Measurements from ENCODE around the gene OCA2. TPM values are rescaled to one million over a fixed set of nuclear protein-coding genes. Genes with fewer than 3 reads are reported as not detected.
"Not testable (repeated sequence)": the region's sequence is repeated elsewhere in the genome, so short reads cannot be mapped to it uniquely, and the experiment has no call there.

The OCA2 gene
- total RNA-seq, 2 experiments from 2014 or later, result not detected

GRCh38 chr15:27742751-27743477 is 356.2 kb downstream of the OCA2 start:
- H3K4me3 Mint-ChIP-seq, result no peak overlapping the region
- ChIA-PET CTCF (no interaction called here), POLR2A (no interaction called here)
- no peaks in the 10 kb centered on the region for H3K4me1 Mint-ChIP-seq
- H3K27ac Mint-ChIP-seq, result no peak overlapping the region
- no peak for DNase-seq
- no peaks in the 10 kb centered on the region for H3K36me3 Mint-ChIP-seq (ENCODE audit: low read depth)
- no peaks in the 10 kb centered on the region for H3K27me3 Mint-ChIP-seq
- peaks cover 20% of the 10 kb centered on the region for H3K9me3 Mint-ChIP-seq

GRCh38 chr15:27741226-27741860 is 357.8 kb downstream of the OCA2 start:
- peaks cover 20% of the 10 kb centered on the region for H3K9me3 Mint-ChIP-seq
- H3K4me3 Mint-ChIP-seq, result no peak overlapping the region
- H3K36me3 Mint-ChIP-seq (ENCODE audit: low read depth), result no peaks in the 10 kb centered on the region
- H3K27me3 Mint-ChIP-seq, result no peaks in the 10 kb centered on the region
- no peak overlapping the region for H3K27ac Mint-ChIP-seq
- no peak for DNase-seq
- ChIA-PET CTCF (no interaction called here), POLR2A (no interaction called here)
- no peaks in the 10 kb centered on the region for H3K4me1 Mint-ChIP-seq

- H3K4me1 Mint-ChIP-seq, result no peaks in the 10 kb centered on the region
- DNase-seq, result no peak
- POLR2A ChIA-PET, result no interaction called here
- no peaks in the 10 kb centered on the region for H3K27me3 Mint-ChIP-seq
- peaks cover 28% of the 10 kb centered on the region for H3K9me3 Mint-ChIP-seq
- CTCF ChIA-PET, result no interaction called here
- no peak overlapping the region for H3K4me3 Mint-ChIP-seq
- H3K36me3 Mint-ChIP-seq (ENCODE audit: low read depth), result no peaks in the 10 kb centered on the region
- no peak overlapping the region for H3K27ac Mint-ChIP-seq
These were observed 364.2 kb downstream of the OCA2 start for GRCh38 chr15:27734785-27735495.

GRCh38 chr15:27731776-27732175 is 367.3 kb downstream of the OCA2 start:
- no peaks in the 10 kb centered on the region for H3K27me3 Mint-ChIP-seq
- no peaks in the 10 kb centered on the region for H3K36me3 Mint-ChIP-seq (ENCODE audit: low read depth)
- H3K27ac Mint-ChIP-seq, result no peak overlapping the region
- no peak overlapping the region for H3K4me3 Mint-ChIP-seq
- ChIA-PET POLR2A (no interaction called here), CTCF (no interaction called here)
- no peak for DNase-seq
- H3K4me1 Mint-ChIP-seq, result no peaks in the 10 kb centered on the region
- peaks cover 31% of the 10 kb centered on the region for H3K9me3 Mint-ChIP-seq

- Mint-ChIP-seq H3K27ac (no peak overlapping the region), H3K4me1 (no peaks in the 10 kb centered on the region), H3K36me3 (ENCODE audit: low read depth) (no peaks in the 10 kb centered on the region), H3K9me3 (peaks cover 28% of the 10 kb centered on the region), H3K27me3 (no peaks in the 10 kb centered on the region), H3K4me3 (no peak overlapping the region)
- CTCF ChIA-PET, result no interaction called here
- POLR2A ChIA-PET, result no interaction called here
- DNase-seq, result no peak
These were observed 368.2 kb downstream of the OCA2 start for GRCh38 chr15:27730868-27731267.

GRCh38 chr15:27725731-27726130 is 373.4 kb downstream of the OCA2 start:
- no peak overlapping the region for H3K27ac Mint-ChIP-seq
- no peaks in the 10 kb centered on the region for H3K27me3 Mint-ChIP-seq
- ChIA-PET CTCF (no interaction called here), POLR2A (no interaction called here)
- DNase-seq, result no peak
- no peaks in the 10 kb centered on the region for H3K4me1 Mint-ChIP-seq
- peaks cover 19% of the 10 kb centered on the region for H3K9me3 Mint-ChIP-seq
- H3K4me3 Mint-ChIP-seq, result no peak overlapping the region
- no peaks in the 10 kb centered on the region for H3K36me3 Mint-ChIP-seq (ENCODE audit: low read depth)

GRCh38 chr15:27723821-27724220 is 375.3 kb downstream of the OCA2 start:
- no peaks in the 10 kb centered on the region for H3K27me3 Mint-ChIP-seq
- DNase-seq, result no peak
- no peaks in the 10 kb centered on the region for H3K4me1 Mint-ChIP-seq
- ChIA-PET CTCF (no interaction called here), POLR2A (no interaction called here)
- H3K9me3 Mint-ChIP-seq, result peaks cover 17% of the 10 kb centered on the region
- no peaks in the 10 kb centered on the region for H3K36me3 Mint-ChIP-seq (ENCODE audit: low read depth)
- H3K27ac Mint-ChIP-seq, result no peak overlapping the region
- H3K4me3 Mint-ChIP-seq, result no peak overlapping the region

- no peak for DNase-seq
- Mint-ChIP-seq H3K27ac (no peak overlapping the region), H3K4me1 (no peaks in the 10 kb centered on the region), H3K36me3 (ENCODE audit: low read depth) (no peaks in the 10 kb centered on the region), H3K4me3 (no peak overlapping the region), H3K27me3 (no peaks in the 10 kb centered on the region), H3K9me3 (peaks cover 16% of the 10 kb centered on the region)
- CTCF ChIA-PET, result no interaction called here
- POLR2A ChIA-PET, result no interaction called here
These were observed 377.0 kb downstream of the OCA2 start for GRCh38 chr15:27722102-27722501.

- no peaks in the 10 kb centered on the region for H3K36me3 Mint-ChIP-seq (ENCODE audit: low read depth)
These were observed 384.4 kb downstream of the OCA2 start for GRCh38 chr15:27714675-27715074.

GRCh38 chr15:27713850-27714249 is 385.3 kb downstream of the OCA2 start:
- H3K9me3 Mint-ChIP-seq, result peaks cover 26% of the 10 kb centered on the region
- H3K36me3 Mint-ChIP-seq (ENCODE audit: low read depth); CTCF ChIA-PET; H3K27ac Mint-ChIP-seq; POLR2A ChIA-PET; H3K4me3 Mint-ChIP-seq; H3K4me1 Mint-ChIP-seq; H3K27me3 Mint-ChIP-seq; DNase-seq: not testable (repeated sequence)

More at GRCh38 chr15:27714675-27715074, 384.4 kb downstream of the OCA2 start:
- Mint-ChIP-seq H3K27ac (no peak overlapping the region), H3K9me3 (peaks cover 29% of the 10 kb centered on the region), H3K4me3 (no peak overlapping the region), H3K27me3 (no peaks in the 10 kb centered on the region), H3K4me1 (no peaks in the 10 kb centered on the region)
- no peak for DNase-seq
- CTCF ChIA-PET, result no interaction called here
- POLR2A ChIA-PET, result no interaction called here

- Mint-ChIP-seq H3K36me3 (ENCODE audit: low read depth) (no peaks in the 10 kb centered on the region), H3K27ac (no peak overlapping the region), H3K27me3 (no peaks in the 10 kb centered on the region), H3K4me1 (no peaks in the 10 kb centered on the region), H3K9me3 (peaks cover 16% of the 10 kb centered on the region), H3K4me3 (no peak overlapping the region)
- ChIA-PET CTCF (no interaction called here), POLR2A (no interaction called here)
- no peak for DNase-seq
These were observed 391.9 kb downstream of the OCA2 start for GRCh38 chr15:27707257-27707656.

GRCh38 chr15:27706300-27706699 is 392.8 kb downstream of the OCA2 start:
- Mint-ChIP-seq H3K9me3 (peaks cover 18% of the 10 kb centered on the region), H3K27me3 (no peaks in the 10 kb centered on the region), H3K4me1 (no peaks in the 10 kb centered on the region), H3K27ac (no peak overlapping the region), H3K36me3 (ENCODE audit: low read depth) (no peaks in the 10 kb centered on the region), H3K4me3 (no peak overlapping the region)
- POLR2A ChIA-PET, result no interaction called here
- CTCF ChIA-PET, result no interaction called here
- no peak for DNase-seq

GRCh38 chr15:27705056-27705455 is 394.1 kb downstream of the OCA2 start:
- Mint-ChIP-seq H3K9me3 (peaks cover 16% of the 10 kb centered on the region), H3K27me3 (no peaks in the 10 kb centered on the region), H3K4me3 (no peak overlapping the region), H3K36me3 (ENCODE audit: low read depth) (no peaks in the 10 kb centered on the region), H3K27ac (no peak overlapping the region), H3K4me1 (no peaks in the 10 kb centered on the region)
- POLR2A ChIA-PET, result no interaction called here
- no peak for DNase-seq
- CTCF ChIA-PET, result no interaction called here

All from activated CD4-positive, alpha-beta memory T cell treated with anti-CD3 and anti-CD28 coated beads, Interleukin-2, amount 10 ng/mL, durations not matched to agents 7 days and 5 days (primary cell).